ENCODE results near the gene ADAMTSL5.
"Not testable (repeated sequence)": the region's sequence is repeated elsewhere in the genome, so short reads cannot be mapped to it uniquely, and the experiment has no call there.

The ADAMTSL5 gene

DNA sequence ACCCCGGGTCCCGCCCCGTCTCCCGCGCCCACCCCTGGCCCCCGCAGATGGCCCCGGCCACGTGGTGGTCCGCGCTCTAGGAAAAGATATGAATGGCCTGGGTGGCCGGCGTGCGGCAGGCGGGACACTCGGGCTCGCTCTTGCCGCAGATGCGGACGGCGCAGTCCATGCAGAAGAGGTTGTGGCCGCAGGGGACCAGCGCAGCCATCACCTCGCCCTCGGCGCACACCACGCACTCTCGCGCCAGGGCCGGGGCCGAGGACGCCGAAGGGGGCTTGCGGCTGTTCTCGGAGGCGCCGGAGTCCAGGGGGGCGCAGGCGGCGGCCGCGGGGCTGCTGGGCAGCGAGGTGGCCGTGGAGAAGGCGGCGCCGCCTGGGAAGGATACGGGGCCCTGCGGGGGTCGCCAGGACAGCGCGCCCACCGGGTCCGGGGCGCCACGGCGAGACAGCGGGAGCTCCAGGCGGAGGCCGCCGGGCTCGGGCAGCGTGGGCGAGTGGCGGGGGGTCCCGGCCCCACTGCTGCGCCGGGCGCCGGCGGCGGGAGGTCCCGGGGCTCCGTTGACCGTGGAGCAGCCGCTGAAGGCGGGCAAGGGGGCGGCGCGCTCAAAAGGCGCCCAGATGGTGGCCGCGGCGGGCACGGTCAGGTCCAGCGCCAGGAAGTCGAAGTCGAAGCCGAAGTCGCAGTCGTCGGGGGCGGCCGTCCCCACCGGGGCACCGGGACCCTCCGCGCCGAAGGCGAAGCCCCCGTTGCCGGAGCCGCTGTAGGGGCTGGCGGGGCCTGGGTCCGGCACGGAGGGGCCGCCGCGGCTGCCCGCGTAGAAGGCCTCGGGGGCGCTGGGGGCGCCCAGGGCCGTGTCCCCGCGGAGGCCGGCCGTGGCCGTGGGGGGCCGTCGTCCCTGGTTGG lies 42.9 kb upstream of the ADAMTSL5 start:
- no peak overlapping the region for H3K4me3 ChIP-seq (ENCODE audit: control insufficient read depth, low read depth, low read length)
- no peak for DNase-seq (ENCODE audit: low read depth)
- TF ChIP-seq, protein P1, sequence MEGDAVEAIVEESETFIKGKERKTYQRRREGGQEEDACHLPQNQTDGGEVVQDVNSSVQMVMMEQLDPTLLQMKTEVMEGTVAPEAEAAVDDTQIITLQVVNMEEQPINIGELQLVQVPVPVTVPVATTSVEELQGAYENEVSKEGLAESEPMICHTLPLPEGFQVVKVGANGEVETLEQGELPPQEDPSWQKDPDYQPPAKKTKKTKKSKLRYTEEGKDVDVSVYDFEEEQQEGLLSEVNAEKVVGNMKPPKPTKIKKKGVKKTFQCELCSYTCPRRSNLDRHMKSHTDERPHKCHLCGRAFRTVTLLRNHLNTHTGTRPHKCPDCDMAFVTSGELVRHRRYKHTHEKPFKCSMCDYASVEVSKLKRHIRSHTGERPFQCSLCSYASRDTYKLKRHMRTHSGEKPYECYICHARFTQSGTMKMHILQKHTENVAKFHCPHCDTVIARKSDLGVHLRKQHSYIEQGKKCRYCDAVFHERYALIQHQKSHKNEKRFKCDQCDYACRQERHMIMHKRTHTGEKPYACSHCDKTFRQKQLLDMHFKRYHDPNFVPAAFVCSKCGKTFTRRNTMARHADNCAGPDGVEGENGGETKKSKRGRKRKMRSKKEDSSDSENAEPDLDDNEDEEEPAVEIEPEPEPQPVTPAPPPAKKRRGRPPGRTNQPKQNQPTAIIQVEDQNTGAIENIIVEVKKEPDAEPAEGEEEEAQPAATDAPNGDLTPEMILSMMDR (conservative IDR thresholded peaks at IDR 0.05; ENCODE audit: control insufficient read depth, insufficient read depth, low read depth, low read length) = no peak

DNA sequence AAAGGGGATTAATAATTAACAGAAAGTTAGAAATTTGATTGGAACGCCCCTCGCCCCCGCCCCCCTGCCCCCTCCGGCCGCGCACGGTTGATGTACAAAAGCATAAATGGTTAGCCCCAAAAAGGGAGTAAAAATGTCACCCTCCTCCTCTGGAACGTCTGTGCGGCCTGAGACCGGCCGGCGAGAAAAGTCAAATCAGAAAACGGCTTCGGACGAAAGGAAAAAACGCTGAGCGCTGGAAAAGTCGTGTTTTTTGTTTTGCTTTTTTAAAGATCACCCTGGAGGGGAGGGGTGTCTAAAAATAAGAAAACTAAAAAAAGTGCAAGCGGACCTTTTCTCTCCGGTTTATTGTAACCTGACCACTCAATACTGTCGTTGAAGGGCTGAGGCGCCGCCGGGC lies 42.1 kb upstream of the ADAMTSL5 start:
- DNase-seq (ENCODE audit: low read depth) = no peak
- TF ChIP-seq, protein P1 (conservative IDR thresholded peaks at IDR 0.05; ENCODE audit: control insufficient read depth, insufficient read depth, low read depth, low read length) = no peak

DNA sequence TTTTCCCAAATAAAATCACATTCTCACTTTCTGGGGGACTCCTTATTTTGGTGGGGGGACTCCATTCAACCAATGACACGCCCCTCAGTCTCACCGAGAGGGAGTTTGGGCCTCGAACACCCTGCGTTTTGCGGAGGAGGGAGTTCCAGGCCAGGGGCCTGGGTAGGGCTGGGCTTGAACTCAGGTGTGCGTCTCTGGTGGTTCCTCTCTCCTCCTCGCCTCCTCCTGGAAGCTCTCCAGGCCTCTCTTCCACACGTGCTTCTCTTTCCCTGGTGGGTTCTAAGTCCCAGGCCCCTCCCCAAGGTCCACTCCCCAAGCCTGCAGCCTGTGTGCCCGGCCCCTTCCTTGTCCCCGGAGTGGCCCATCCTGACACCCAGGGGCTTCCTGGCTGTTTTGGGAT lies 40.6 kb upstream of the ADAMTSL5 start:
- TF ChIP-seq, protein P1 (conservative IDR thresholded peaks at IDR 0.05; ENCODE audit: control insufficient read depth, insufficient read depth, low read depth, low read length) = no peak
- no peak for DNase-seq (ENCODE audit: low read depth)
- no peak overlapping the region for H3K4me3 ChIP-seq (ENCODE audit: control insufficient read depth, low read depth, low read length)

More for the DNA sequence above, 42.1 kb upstream of the ADAMTSL5 start:
- H3K4me3 ChIP-seq (ENCODE audit: control insufficient read depth, low read depth, low read length) = no peak overlapping the region

DNA sequence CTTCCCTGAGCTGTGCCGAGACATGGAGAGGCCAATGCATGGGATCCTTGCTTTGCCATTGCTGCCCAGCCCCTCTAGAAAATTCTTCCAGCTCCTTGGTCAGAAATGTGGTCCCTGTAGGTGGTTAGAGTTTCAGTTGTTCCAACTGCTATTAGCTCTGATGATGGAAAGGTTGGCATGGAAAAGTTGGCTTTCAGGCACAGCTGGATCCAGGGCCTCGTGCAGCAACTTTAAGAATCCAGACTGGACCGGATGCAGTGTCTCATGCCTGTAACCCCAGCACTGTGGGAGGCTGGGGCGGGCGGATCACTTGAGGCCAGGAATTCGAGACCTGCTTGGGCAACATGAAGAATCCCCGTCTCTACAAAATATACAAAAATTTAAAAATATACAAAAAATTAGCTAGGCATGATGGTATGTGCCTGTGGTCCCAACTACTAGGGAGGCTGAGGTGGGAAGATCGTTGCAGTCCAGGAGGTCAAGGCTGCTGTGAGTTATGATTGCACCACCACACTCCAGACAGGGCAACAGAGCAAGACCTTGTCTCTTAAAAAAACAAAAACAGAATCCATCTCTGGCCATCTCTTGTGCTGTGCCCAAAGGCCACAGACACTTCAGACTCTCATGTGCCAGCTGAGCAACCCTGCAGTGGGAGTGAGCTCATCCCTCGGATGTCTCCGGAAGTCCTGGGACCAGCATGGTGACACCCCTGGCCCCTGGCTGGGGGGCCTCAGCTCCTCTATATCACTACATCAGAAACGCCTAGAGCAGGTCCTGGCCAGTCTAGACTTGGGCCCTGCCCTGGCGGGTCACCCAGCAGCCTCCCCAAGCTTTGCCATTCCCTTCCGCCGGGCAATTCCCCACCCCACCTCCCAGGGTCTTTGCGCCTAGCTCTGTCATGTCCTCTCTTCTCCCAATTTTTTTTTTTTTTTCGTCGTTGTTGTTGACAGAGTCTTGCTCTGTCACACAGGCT lies 38.5 kb upstream of the ADAMTSL5 start:
- DNase-seq (ENCODE audit: low read depth) = no peak
- TF ChIP-seq, protein P1 (conservative IDR thresholded peaks at IDR 0.05; ENCODE audit: control insufficient read depth, insufficient read depth, low read depth, low read length) = no peak
- no peak overlapping the region for H3K4me3 ChIP-seq (ENCODE audit: control insufficient read depth, low read depth, low read length)

DNA sequence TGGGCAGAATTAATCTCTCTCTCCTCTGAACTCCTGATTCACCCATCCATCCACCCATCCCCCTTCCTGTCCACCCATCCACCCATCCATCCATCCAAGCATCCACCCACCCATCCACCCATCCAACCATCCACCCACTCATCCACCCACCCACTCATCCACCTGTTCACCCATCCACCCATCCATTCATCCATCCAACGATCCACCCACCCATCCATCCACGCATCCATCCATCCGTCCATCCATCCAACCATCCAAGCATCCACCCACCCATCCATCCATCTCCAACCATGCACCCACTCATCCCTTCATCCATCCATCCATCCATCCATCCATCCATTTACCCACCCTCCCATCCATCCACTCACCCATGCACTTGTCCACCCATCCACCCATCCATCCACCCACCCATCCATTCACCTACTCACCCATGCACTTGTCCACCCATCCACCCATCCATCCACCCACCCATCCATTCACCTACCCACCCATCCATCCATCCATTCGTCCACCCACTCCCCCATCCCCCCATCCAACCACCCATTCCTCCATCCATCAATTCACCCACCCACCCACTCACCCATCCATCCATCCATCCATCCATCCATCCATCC lies 36.6 kb upstream of the ADAMTSL5 start:
- TF ChIP-seq, protein P1 (conservative IDR thresholded peaks at IDR 0.05; ENCODE audit: control insufficient read depth, insufficient read depth, low read depth, low read length) = no peak
- DNase-seq (ENCODE audit: low read depth) = no peak
- no peak overlapping the region for H3K4me3 ChIP-seq (ENCODE audit: control insufficient read depth, low read depth, low read length)

DNA sequence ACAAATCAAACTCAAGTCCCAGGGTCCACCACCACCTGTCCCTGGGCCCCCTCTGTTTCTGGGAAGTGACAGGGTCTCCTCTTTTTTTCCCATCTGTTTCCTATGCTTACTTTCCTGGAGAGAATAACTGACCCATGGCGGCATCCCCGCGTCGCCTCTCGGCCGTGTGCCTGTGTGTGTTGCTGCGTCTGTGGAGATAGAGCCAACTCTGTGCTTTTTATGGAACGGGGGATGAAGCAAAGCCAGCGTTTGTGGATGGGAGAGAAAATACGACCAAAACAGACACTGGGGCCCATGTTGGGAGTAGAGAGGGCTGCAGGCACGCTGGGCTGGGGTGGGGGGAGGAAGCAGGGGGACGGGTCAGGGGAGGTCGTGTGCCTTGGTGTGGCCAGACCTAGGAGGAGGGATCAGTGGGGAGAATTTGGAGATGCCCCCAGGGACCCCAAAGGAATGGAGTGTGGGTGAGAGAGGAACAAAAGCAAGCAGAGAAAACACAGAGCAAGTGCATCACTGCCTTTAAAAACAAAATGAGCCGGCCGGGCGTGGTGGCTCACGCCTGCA lies 27.6 kb upstream of the ADAMTSL5 start:
- no peak for DNase-seq (ENCODE audit: low read depth)
- no peak overlapping the region for H3K4me3 ChIP-seq (ENCODE audit: control insufficient read depth, low read depth, low read length)
- TF ChIP-seq, protein P1 (conservative IDR thresholded peaks at IDR 0.05; ENCODE audit: control insufficient read depth, insufficient read depth, low read depth, low read length) = no peak

DNA sequence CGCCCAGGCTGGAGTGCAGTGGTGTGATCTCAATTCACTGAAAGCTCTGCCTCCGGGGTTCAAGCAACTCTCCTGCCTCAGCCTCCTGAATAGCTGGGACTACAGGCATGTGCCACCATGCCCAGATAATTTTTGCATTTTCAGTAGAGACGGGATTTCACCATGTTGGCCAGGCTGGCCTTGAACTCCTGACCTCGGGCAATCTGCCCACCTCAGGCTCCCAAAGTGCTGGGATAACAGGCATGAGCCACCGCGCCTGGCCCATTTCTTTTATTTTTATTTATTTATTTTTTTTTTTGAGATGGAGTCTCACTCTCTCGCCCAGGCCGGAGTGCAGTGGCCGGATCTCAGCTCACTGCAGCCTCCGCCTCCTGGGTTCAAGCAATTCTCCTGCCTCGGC lies 26.9 kb upstream of the ADAMTSL5 start:
- not testable (repeated sequence) for DNase-seq (ENCODE audit: low read depth); H3K4me3 ChIP-seq (ENCODE audit: control insufficient read depth, low read depth, low read length)
